22Rv1 (cell line): Measurements from ENCODE around the gene LCLAT1.

Experiments
- ZFX ChIP-seq: fragments of 450-650 bp; IDR thresholded peaks from 2 replicates; pipeline ENCODE4 v1.6.1; 2017; ENCODE audit warnings: antibody characterized with exemption, borderline replicate concordance
- TF ChIP-seq, protein P1 (sequence below): fragments of 450-650 bp; IDR thresholded peaks from 2 replicates; pipeline ENCODE4 v1.5.1; 2017; ENCODE audit warnings: mild to moderate bottlenecking

DNA sequence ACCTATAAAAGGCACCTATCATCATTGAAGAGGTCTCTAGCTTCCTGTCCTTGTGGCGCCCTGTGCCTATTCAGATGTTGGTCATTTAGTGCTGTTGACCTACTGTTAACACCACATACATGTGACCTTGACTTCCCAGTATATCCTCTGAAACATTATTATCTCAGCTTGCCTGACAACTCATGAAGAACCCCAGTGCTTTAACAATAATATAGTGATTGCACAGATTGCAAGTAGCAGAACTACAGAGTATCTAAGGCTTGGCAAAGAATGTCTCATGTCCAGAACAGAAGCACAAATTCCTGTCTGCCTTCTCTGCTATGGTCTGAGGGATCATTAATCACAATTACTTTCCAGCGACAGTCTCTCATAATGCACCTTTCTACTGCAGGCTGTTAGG, 165.3 kb downstream of the LCLAT1 start:
- TF ChIP-seq, protein P1, sequence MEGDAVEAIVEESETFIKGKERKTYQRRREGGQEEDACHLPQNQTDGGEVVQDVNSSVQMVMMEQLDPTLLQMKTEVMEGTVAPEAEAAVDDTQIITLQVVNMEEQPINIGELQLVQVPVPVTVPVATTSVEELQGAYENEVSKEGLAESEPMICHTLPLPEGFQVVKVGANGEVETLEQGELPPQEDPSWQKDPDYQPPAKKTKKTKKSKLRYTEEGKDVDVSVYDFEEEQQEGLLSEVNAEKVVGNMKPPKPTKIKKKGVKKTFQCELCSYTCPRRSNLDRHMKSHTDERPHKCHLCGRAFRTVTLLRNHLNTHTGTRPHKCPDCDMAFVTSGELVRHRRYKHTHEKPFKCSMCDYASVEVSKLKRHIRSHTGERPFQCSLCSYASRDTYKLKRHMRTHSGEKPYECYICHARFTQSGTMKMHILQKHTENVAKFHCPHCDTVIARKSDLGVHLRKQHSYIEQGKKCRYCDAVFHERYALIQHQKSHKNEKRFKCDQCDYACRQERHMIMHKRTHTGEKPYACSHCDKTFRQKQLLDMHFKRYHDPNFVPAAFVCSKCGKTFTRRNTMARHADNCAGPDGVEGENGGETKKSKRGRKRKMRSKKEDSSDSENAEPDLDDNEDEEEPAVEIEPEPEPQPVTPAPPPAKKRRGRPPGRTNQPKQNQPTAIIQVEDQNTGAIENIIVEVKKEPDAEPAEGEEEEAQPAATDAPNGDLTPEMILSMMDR: no peak
- TF ChIP-seq ZFX: no peak
